ENCODE data around the gene ZNF275.

Gene ZNF275

GRCh38 chrX:153365670-153366069, 31.7 kb downstream of the ZNF275 start:
- no peaks in the 10 kb centered on the region for H3K4me1 ChIP-seq (ENCODE audit: insufficient read depth, low read length)
- no peaks in the 10 kb centered on the region; the same call in 1 of the 2 replicates for H3K27me3 ChIP-seq (ENCODE audit: insufficient read depth, low read length)
- no peaks in the 10 kb centered on the region for H3K36me3 ChIP-seq (ENCODE audit: insufficient read depth, low read length)
- no peak overlapping the region for H3K4me3 ChIP-seq (ENCODE audit: low read length)
- H3K9ac ChIP-seq (ENCODE audit: low read depth, low read length): no peak overlapping the region
- H3K9me3 ChIP-seq (ENCODE audit: insufficient read depth, low read depth, low read length): no peaks in the 10 kb centered on the region
- H3K27ac ChIP-seq (ENCODE audit: low read depth, low read length): no peak overlapping the region
- WGBS: 86% methylated on average over 1 of the region's 4 CpGs

- H3K9ac ChIP-seq (ENCODE audit: low read depth, low read length): no peak overlapping the region
- no peak overlapping the region for H3K4me3 ChIP-seq (ENCODE audit: low read length)
- no peaks in the 10 kb centered on the region for H3K9me3 ChIP-seq (ENCODE audit: insufficient read depth, low read depth, low read length)
- WGBS: 92% methylated on average over 3 of the region's 3 CpGs
- H3K27ac ChIP-seq (ENCODE audit: low read depth, low read length): no peak overlapping the region
- no peaks in the 10 kb centered on the region for H3K4me1 ChIP-seq (ENCODE audit: insufficient read depth, low read length)
- no peaks in the 10 kb centered on the region; the same call in 1 of the 2 replicates for H3K27me3 ChIP-seq (ENCODE audit: insufficient read depth, low read length)
- no peaks in the 10 kb centered on the region for H3K36me3 ChIP-seq (ENCODE audit: insufficient read depth, low read length)
These were observed 32.2 kb downstream of the ZNF275 start for GRCh38 chrX:153366119-153366518.

- WGBS: 95% methylated on average over 3 of the region's 5 CpGs
- H3K36me3 ChIP-seq (ENCODE audit: insufficient read depth, low read length): no peaks in the 10 kb centered on the region
- no peak overlapping the region for H3K9ac ChIP-seq (ENCODE audit: low read depth, low read length)
- no peaks in the 10 kb centered on the region for H3K4me1 ChIP-seq (ENCODE audit: insufficient read depth, low read length)
- H3K9me3 ChIP-seq (ENCODE audit: insufficient read depth, low read depth, low read length): no peaks in the 10 kb centered on the region
- H3K27me3 ChIP-seq (ENCODE audit: insufficient read depth, low read length): no peaks in the 10 kb centered on the region; the same call in 1 of the 2 replicates
- no peak overlapping the region for H3K27ac ChIP-seq (ENCODE audit: low read depth, low read length)
- no peak overlapping the region for H3K4me3 ChIP-seq (ENCODE audit: low read length)
These were observed 33.1 kb downstream of the ZNF275 start for GRCh38 chrX:153366878-153367538.

GRCh38 chrX:153370293-153371055, 36.5 kb downstream of the ZNF275 start:
- H3K36me3 ChIP-seq (ENCODE audit: insufficient read depth, low read length): no peaks in the 10 kb centered on the region
- 99% methylated on average over 6 of the region's 8 CpGs for WGBS
- H3K4me1 ChIP-seq (ENCODE audit: insufficient read depth, low read length): no peaks in the 10 kb centered on the region
- no peaks in the 10 kb centered on the region for H3K9me3 ChIP-seq (ENCODE audit: insufficient read depth, low read depth, low read length)
- no peak overlapping the region for H3K9ac ChIP-seq (ENCODE audit: low read depth, low read length)
- H3K27me3 ChIP-seq (ENCODE audit: insufficient read depth, low read length): no peaks in the 10 kb centered on the region
- H3K27ac ChIP-seq (ENCODE audit: low read depth, low read length): no peak overlapping the region
- no peak overlapping the region for H3K4me3 ChIP-seq (ENCODE audit: low read length)

- no peaks in the 10 kb centered on the region for H3K4me1 ChIP-seq (ENCODE audit: insufficient read depth, low read length)
- H3K27ac ChIP-seq (ENCODE audit: low read depth, low read length): no peak overlapping the region
- no peaks in the 10 kb centered on the region for H3K9me3 ChIP-seq (ENCODE audit: insufficient read depth, low read depth, low read length)
- 100% methylated on average over 1 of the region's 3 CpGs for WGBS
- no peaks in the 10 kb centered on the region for H3K27me3 ChIP-seq (ENCODE audit: insufficient read depth, low read length)
- no peak overlapping the region for H3K4me3 ChIP-seq (ENCODE audit: low read length)
- no peak overlapping the region for H3K9ac ChIP-seq (ENCODE audit: low read depth, low read length)
- H3K36me3 ChIP-seq (ENCODE audit: insufficient read depth, low read length): no peaks in the 10 kb centered on the region
These were observed 37.3 kb downstream of the ZNF275 start for GRCh38 chrX:153371256-153371655.

GRCh38 chrX:153372949-153373348, 39.0 kb downstream of the ZNF275 start:
- Histone ChIP-seq H3K4me1 (ENCODE audit: insufficient read depth, low read length) (no peaks in the 10 kb centered on the region), H3K27me3 (ENCODE audit: insufficient read depth, low read length) (no peaks in the 10 kb centered on the region), H3K9ac (ENCODE audit: low read depth, low read length) (no peak overlapping the region), H3K4me3 (ENCODE audit: low read length) (no peak overlapping the region), H3K27ac (ENCODE audit: low read depth, low read length) (no peak overlapping the region), H3K9me3 (ENCODE audit: insufficient read depth, low read depth, low read length) (no peaks in the 10 kb centered on the region), H3K36me3 (ENCODE audit: insufficient read depth, low read length) (no peaks in the 10 kb centered on the region)

- Histone ChIP-seq H3K4me1 (ENCODE audit: insufficient read depth, low read length) (no peaks in the 10 kb centered on the region), H3K36me3 (ENCODE audit: insufficient read depth, low read length) (no peaks in the 10 kb centered on the region), H3K9me3 (ENCODE audit: insufficient read depth, low read depth, low read length) (no peaks in the 10 kb centered on the region), H3K27ac (ENCODE audit: low read depth, low read length) (no peak overlapping the region), H3K4me3 (ENCODE audit: low read length) (no peak overlapping the region), H3K9ac (ENCODE audit: low read depth, low read length) (no peak overlapping the region), H3K27me3 (ENCODE audit: insufficient read depth, low read length) (no peaks in the 10 kb centered on the region)
- WGBS: 69% methylated on average over 7 of the region's 7 CpGs
These were observed 40.5 kb downstream of the ZNF275 start for GRCh38 chrX:153374426-153374825.

- 96% methylated on average over 5 of the region's 5 CpGs for WGBS
- Histone ChIP-seq H3K9me3 (ENCODE audit: insufficient read depth, low read depth, low read length) (no peaks in the 10 kb centered on the region), H3K27me3 (ENCODE audit: insufficient read depth, low read length) (no peaks in the 10 kb centered on the region), H3K4me1 (ENCODE audit: insufficient read depth, low read length) (no peaks in the 10 kb centered on the region), H3K36me3 (ENCODE audit: insufficient read depth, low read length) (no peaks in the 10 kb centered on the region), H3K27ac (ENCODE audit: low read depth, low read length) (no peak overlapping the region), H3K9ac (ENCODE audit: low read depth, low read length) (no peak overlapping the region), H3K4me3 (ENCODE audit: low read length) (no peak overlapping the region)
These were observed 41.6 kb downstream of the ZNF275 start for GRCh38 chrX:153375571-153375970.

GRCh38 chrX:153377727-153378126, 43.8 kb downstream of the ZNF275 start:
- no peaks in the 10 kb centered on the region for H3K27me3 ChIP-seq (ENCODE audit: insufficient read depth, low read length)
- WGBS: 100% methylated on average over 2 of the region's 3 CpGs
- no peaks in the 10 kb centered on the region for H3K4me1 ChIP-seq (ENCODE audit: insufficient read depth, low read length)
- no peak overlapping the region for H3K4me3 ChIP-seq (ENCODE audit: low read length)
- H3K9ac ChIP-seq (ENCODE audit: low read depth, low read length): no peak overlapping the region
- no peak overlapping the region for H3K27ac ChIP-seq (ENCODE audit: low read depth, low read length)
- H3K36me3 ChIP-seq (ENCODE audit: insufficient read depth, low read length): no peaks in the 10 kb centered on the region
- no peaks in the 10 kb centered on the region for H3K9me3 ChIP-seq (ENCODE audit: insufficient read depth, low read depth, low read length)

- WGBS: 84% methylated on average over 4 of the region's 4 CpGs
- H3K27ac ChIP-seq (ENCODE audit: low read depth, low read length): no peak overlapping the region
- no peak overlapping the region for H3K9ac ChIP-seq (ENCODE audit: low read depth, low read length)
- no peaks in the 10 kb centered on the region for H3K36me3 ChIP-seq (ENCODE audit: insufficient read depth, low read length)
- no peaks in the 10 kb centered on the region for H3K27me3 ChIP-seq (ENCODE audit: insufficient read depth, low read length)
- H3K4me1 ChIP-seq (ENCODE audit: insufficient read depth, low read length): no peaks in the 10 kb centered on the region
- no peaks in the 10 kb centered on the region for H3K9me3 ChIP-seq (ENCODE audit: insufficient read depth, low read depth, low read length)
- no peak overlapping the region for H3K4me3 ChIP-seq (ENCODE audit: low read length)
These were observed 44.7 kb downstream of the ZNF275 start for GRCh38 chrX:153378607-153379006.

GRCh38 chrX:153379508-153379907, 45.6 kb downstream of the ZNF275 start:
- WGBS: 86% methylated on average over 9 of the region's 9 CpGs
- no peaks in the 10 kb centered on the region for H3K27me3 ChIP-seq (ENCODE audit: insufficient read depth, low read length)

More at GRCh38 chrX:153379508-153379907, 45.6 kb downstream of the ZNF275 start:
- H3K27ac ChIP-seq (ENCODE audit: low read depth, low read length): no peak overlapping the region
- no peaks in the 10 kb centered on the region for H3K36me3 ChIP-seq (ENCODE audit: insufficient read depth, low read length)
- H3K4me3 ChIP-seq (ENCODE audit: low read length): no peak overlapping the region
- H3K9me3 ChIP-seq (ENCODE audit: insufficient read depth, low read depth, low read length): no peaks in the 10 kb centered on the region
- H3K9ac ChIP-seq (ENCODE audit: low read depth, low read length): no peak overlapping the region
- H3K4me1 ChIP-seq (ENCODE audit: insufficient read depth, low read length): no peaks in the 10 kb centered on the region

Data from HUES64 (cell line).